Sigmoid colon (tissue), 7 donors: Measurements from ENCODE around the gene CDHR5. TPM values are rescaled to one million over a fixed set of nuclear protein-coding genes. Genes with fewer than 3 reads are reported as not detected.

ENCODE experiments used
- DNase-seq: peaks from one replicate; pipeline ENCODE4 v3.0.0-alpha.2; 2019
- H3K27ac ChIP-seq, 4 donors: fragments of 200-600 bp; sonication (generic); one replicate each; pipeline ENCODE4 v1.5.1; 2016 to 2019; ENCODE audit warnings: mild to moderate bottlenecking in 1 of 4
- H3K27me3 ChIP-seq, 3 donors: fragments of 200-600 bp; sonication (generic); one replicate each; pipeline ENCODE4 v1.5.1; 2019; ENCODE audit warnings: mild to moderate bottlenecking in 1 of 3
- H3K36me3 ChIP-seq, 4 donors: fragments of 200-600 bp; sonication (generic); one replicate each; pipeline ENCODE4 v1.5.1; 2016 to 2019
- H3K4me1 ChIP-seq, 4 donors: fragments of 200-600 bp; sonication (generic); one replicate each; pipeline ENCODE4 v1.5.1; 2017 to 2019
- H3K4me3 ChIP-seq, 4 donors: fragments of 200-600 bp; sonication (generic); one replicate each; pipeline ENCODE4 v1.5.1; 2017 to 2019; ENCODE audit warnings: mild to moderate bottlenecking in 2 of 4, moderate library complexity in 1 of 4
- H3K9me3 ChIP-seq, 4 donors: fragments of 200-600 bp in 3 of 4; sonication (generic) in 3 of 4; one replicate each; pipeline versions ENCODE4 v1.5.1 to v1.6.1; 2013 to 2019
- CTCF ChIP-seq, 4 experiments: fragments of 450-650 bp in 3 of 4; fragments of 200-600 bp in 1 of 4; IDR thresholded peaks; one replicate each; pipeline ENCODE4 v1.5.1; 2016 to 2019; ENCODE audit warnings: antibody characterized with exemption in 4 of 4, mild to moderate bottlenecking in 3 of 4, moderate library complexity in 2 of 4
- EP300 ChIP-seq, 4 donors: sonication (generic); formaldehyde crosslinking; IDR thresholded peaks; one replicate each; pipeline ENCODE4 v1.6.1; 2017; ENCODE audit warnings: antibody characterized with exemption in 4 of 4
- POLR2A ChIP-seq, 2 donors: fragments of 450-650 bp; IDR thresholded peaks; one replicate each; pipeline ENCODE4 v1.6.1; 2016; ENCODE audit warnings: antibody characterized with exemption in 2 of 2, mild to moderate bottlenecking in 2 of 2, moderate library complexity in 2 of 2
- POLR2AphosphoS5 ChIP-seq, 4 donors: sonication (generic); formaldehyde crosslinking; IDR thresholded peaks; one replicate each; pipeline ENCODE4 v1.6.1; 2017; ENCODE audit warnings: antibody characterized with exemption in 4 of 4
- WGBS, 2 donors: extraction: QIAGEN DNeasy Blood & Tissue Kit; methylation state at CpG; one replicate each; pipeline ENCODE4 v1.1.7; 2013; 5-methylcytosine and 5-hydroxymethylcytosine counted together
- intact Hi-C: fragments of 100-400 bp; cut with DNase I; formaldehyde crosslinking; loops from one replicate; pipeline ENCODE4 v1.15.1; 2023
- polyA plus RNA-seq, 3 donors: library from polyadenylated mRNA; stranded (reverse); fragments of 200-250 nt; gene quantifications; one replicate each; pipeline ENCODE4 v1.2.3, GENCODE V29; 2013
- small RNA-seq, 3 donors: library from RNA; depleted of rRNA; stranded (forward); fragments of <200 nt; gene quantifications; one replicate each; pipeline ENCODE3, GENCODE V24; 2016
- total RNA-seq, 4 donors: library from RNA; depleted of rRNA; stranded (reverse); fragments of >200 nt; gene quantifications; one replicate each; pipeline ENCODE4 v1.1.0, GENCODE V29; 2016
- donor health status: healthy with polysubstance abuse.
- donor health status: Bipolar disorder and iron deficiency.
- donor health status: healthy.

Gene CDHR5
- total and polyA plus RNA-seq, 7 donors: 1.8 to 136 (median 18.0) TPM; not detected in 2

GRCh38 chr11:567629-568292 is 57.0 kb downstream of the CDHR5 start:
- H3K36me3 ChIP-seq: no peaks in the 10 kb centered on the region
- TF ChIP-seq POLR2A (IDR thresholded peaks at IDR 0.05) (no peak), POLR2AphosphoS5 (IDR thresholded peaks at IDR 0.05) (no peak), EP300 (IDR thresholded peaks at IDR 0.05) (no peak), CTCF (IDR thresholded peaks at IDR 0.05) (no peak)
- intact Hi-C loops: loop anchor here (2.0 kb wide), 1 partner anchor 61 kb away; the partner anchor contains the start of gene RNH1
- H3K27ac ChIP-seq: peak overlapping the region; percentile 68 to 87 (median 76)
- DNase-seq: no peak
- peaks cover 0 to 16% (median 14%) of the 10 kb centered on the region in 4 donors for H3K4me1 ChIP-seq
- H3K4me3 ChIP-seq: peak overlapping the region; percentile 37 to 78 (median 62)
- H3K27me3 ChIP-seq: no peaks in the 10 kb centered on the region
- H3K9me3 ChIP-seq: no peaks in the 10 kb centered on the region
- 15 to 27% methylated on average over 41 of the region's 41 CpGs for WGBS, 2 donors

GRCh38 chr11:567011-567628 is 57.6 kb downstream of the CDHR5 start:
- intact Hi-C loops: no loop called here
- no peaks in the 10 kb centered on the region for H3K9me3 ChIP-seq
- TF ChIP-seq CTCF (IDR thresholded peaks at IDR 0.05): no peak
- TF ChIP-seq POLR2A (IDR thresholded peaks at IDR 0.05): no peak
- TF ChIP-seq POLR2AphosphoS5 (IDR thresholded peaks at IDR 0.05): no peak
- TF ChIP-seq EP300 (IDR thresholded peaks at IDR 0.05): no peak
- H3K27ac ChIP-seq: peak overlapping the region in 3 of 4 donors; percentile 68 to 87 (median 79)
- peaks cover 0 to 16% (median 14%) of the 10 kb centered on the region in 4 donors for H3K4me1 ChIP-seq
- H3K36me3 ChIP-seq: no peaks in the 10 kb centered on the region
- H3K27me3 ChIP-seq: no peaks in the 10 kb centered on the region
- 82 to 92% methylated on average over 18 of the region's 18 CpGs for WGBS, 2 donors
- no peak for DNase-seq
- no peak overlapping the region for H3K4me3 ChIP-seq

Small RNAs within 50 kb of the gene (small RNA-seq; reads per million reads assigned to genes)
- gene MIR210: 2.9 to 3.9 (median 3.8) reads per million in 3 donors

Other genes with a start within 250 kb of the CDHR5 start
- gene PKP3, start 230.7 kb downstream of the CDHR5 start, total RNA-seq: under 1 TPM in 2 of 4 donors, not detected in 2; 0.27 to 0.71 TPM
- 100 to 1,000 TPM in 1 of 3 donors, 10 to 100 TPM in 2; 57.1 to 140 (median 86.7) TPM for gene PKP3, start 230.7 kb downstream of the CDHR5 start, polyA plus RNA-seq
- gene SIGIRR, start 210.0 kb downstream of the CDHR5 start, total RNA-seq: 10 to 100 TPM; 51.0 to 70.9 (median 53.1) TPM
- 100 to 1,000 TPM in 1 of 3 donors, 10 to 100 TPM in 2; 46.8 to 122 (median 50.2) TPM for gene SIGIRR, start 210.0 kb downstream of the CDHR5 start, polyA plus RNA-seq
- gene ANO9, start 182.9 kb downstream of the CDHR5 start, total RNA-seq: 1 to 10 TPM in 1 of 4 donors, under 1 TPM in 3; 0.14 to 2.5 (median 0.26) TPM
- 100 to 1,000 TPM in 1 of 3 donors, 1 to 10 TPM in 2; 4.2 to 123 (median 6.5) TPM for gene ANO9, start 182.9 kb downstream of the CDHR5 start, polyA plus RNA-seq
- 10 to 100 TPM; 30.1 to 76.2 (median 44.6) TPM for gene PTDSS2, start 174.7 kb downstream of the CDHR5 start, total RNA-seq
- 10 to 100 TPM in 1 of 3 donors, 1 to 10 TPM in 2; 4.8 to 29.0 (median 6.5) TPM for gene PTDSS2, start 174.7 kb downstream of the CDHR5 start, polyA plus RNA-seq
- 100 to 1,000 TPM; 150 to 210 (median 160) TPM for gene RNH1, start 117.7 kb downstream of the CDHR5 start, total RNA-seq
- gene RNH1, start 117.7 kb downstream of the CDHR5 start, polyA plus RNA-seq: 100 to 1,000 TPM; 101 to 126 (median 108) TPM
- gene HRAS, start 89.4 kb downstream of the CDHR5 start, total RNA-seq: 10 to 100 TPM; 27.8 to 59.3 (median 32.8) TPM
- gene HRAS, start 89.4 kb downstream of the CDHR5 start, polyA plus RNA-seq: 10 to 100 TPM; 44.6 to 76.1 (median 66.1) TPM
- gene LRRC56, start 87.4 kb downstream of the CDHR5 start, total RNA-seq: under 1 TPM in 1 of 4 donors, not detected in 3; 0.14 TPM
- gene LRRC56, start 87.4 kb downstream of the CDHR5 start, polyA plus RNA-seq: 1 to 10 TPM; 2.4 to 5.9 (median 5.8) TPM
- 1 to 10 TPM in 1 of 4 donors, under 1 TPM in 2, not detected in 1; 0.66 to 1.4 (median 0.68) TPM for gene LMNTD2, start 64.2 kb downstream of the CDHR5 start, total RNA-seq
- gene LMNTD2, start 64.2 kb downstream of the CDHR5 start, polyA plus RNA-seq: 1 to 10 TPM; 1.2 to 6.3 (median 3.5) TPM
- 1 to 10 TPM; 3.0 to 5.4 (median 3.8) TPM for gene RASSF7, start 64.0 kb downstream of the CDHR5 start, total RNA-seq
- gene RASSF7, start 64.0 kb downstream of the CDHR5 start, polyA plus RNA-seq: 100 to 1,000 TPM in 1 of 3 donors, 10 to 100 TPM in 2; 72.4 to 122 (median 94.9) TPM
- 10 to 100 TPM; 11.8 to 21.2 (median 17.9) TPM for gene PHRF1, start 48.5 kb downstream of the CDHR5 start, total RNA-seq
- gene PHRF1, start 48.5 kb downstream of the CDHR5 start, polyA plus RNA-seq: 10 to 100 TPM in 2 of 3 donors, 1 to 10 TPM in 1; 6.6 to 29.3 (median 11.3) TPM
- 10 to 100 TPM in 3 of 4 donors, 1 to 10 TPM in 1; 8.6 to 18.2 (median 14.2) TPM for gene IRF7, start 9.0 kb downstream of the CDHR5 start, total RNA-seq
- gene IRF7, start 9.0 kb downstream of the CDHR5 start, polyA plus RNA-seq: 10 to 100 TPM; 10.8 to 73.9 (median 26.8) TPM
- not detected for gene SCT, start 2.2 kb upstream of the CDHR5 start, total RNA-seq
- gene SCT, start 2.2 kb upstream of the CDHR5 start, polyA plus RNA-seq: 1 to 10 TPM in 1 of 3 donors, not detected in 2; 1.1 TPM
- gene DRD4, start 12.3 kb upstream of the CDHR5 start, total RNA-seq: 1 to 10 TPM in 1 of 4 donors, under 1 TPM in 1, not detected in 2; 0.41 to 2.2 TPM
- gene DRD4, start 12.3 kb upstream of the CDHR5 start, polyA plus RNA-seq: under 1 TPM in 1 of 3 donors, not detected in 2; 0.28 TPM
- gene DEAF1, start 70.3 kb upstream of the CDHR5 start, total RNA-seq: 10 to 100 TPM; 15.1 to 29.6 (median 22.2) TPM
- 10 to 100 TPM; 11.3 to 18.6 (median 14.4) TPM for gene DEAF1, start 70.3 kb upstream of the CDHR5 start, polyA plus RNA-seq
- gene TMEM80, start 70.9 kb upstream of the CDHR5 start, total RNA-seq: 10 to 100 TPM; 20.9 to 41.5 (median 39.6) TPM
- 10 to 100 TPM in 2 of 3 donors, 1 to 10 TPM in 1; 7.9 to 27.6 (median 25.7) TPM for gene TMEM80, start 70.9 kb upstream of the CDHR5 start, polyA plus RNA-seq
- 10 to 100 TPM in 2 of 4 donors, 1 to 10 TPM in 2; 5.4 to 15.6 (median 11.6) TPM for gene EPS8L2, start 81.3 kb upstream of the CDHR5 start, total RNA-seq
- gene EPS8L2, start 81.3 kb upstream of the CDHR5 start, polyA plus RNA-seq: 100 to 1,000 TPM; 153 to 168 (median 155) TPM
- 100 to 1,000 TPM in 2 of 4 donors, 10 to 100 TPM in 2; 94.6 to 133 (median 108) TPM for gene TALDO1, start 122.5 kb upstream of the CDHR5 start, total RNA-seq
- gene TALDO1, start 122.5 kb upstream of the CDHR5 start, polyA plus RNA-seq: 100 to 1,000 TPM; 142 to 177 (median 170) TPM
- gene GATD1, start 152.5 kb upstream of the CDHR5 start, total RNA-seq: 10 to 100 TPM in 3 of 4 donors, 1 to 10 TPM in 1; 6.7 to 26.3 (median 14.9) TPM
- 10 to 100 TPM in 2 of 3 donors, 1 to 10 TPM in 1; 7.8 to 55.9 (median 40.0) TPM for gene GATD1, start 152.5 kb upstream of the CDHR5 start, polyA plus RNA-seq
- 1 to 10 TPM; 1.8 to 3.6 (median 2.6) TPM for gene CEND1, start 165.1 kb upstream of the CDHR5 start, total RNA-seq
- 1 to 10 TPM in 1 of 3 donors, not detected in 2; 2.0 TPM for gene CEND1, start 165.1 kb upstream of the CDHR5 start, polyA plus RNA-seq
- 1 to 10 TPM; 3.8 to 7.2 (median 5.4) TPM for gene SLC25A22, start 173.3 kb upstream of the CDHR5 start, total RNA-seq
- 10 to 100 TPM in 1 of 3 donors, 1 to 10 TPM in 2; 7.8 to 26.4 (median 9.7) TPM for gene SLC25A22, start 173.3 kb upstream of the CDHR5 start, polyA plus RNA-seq
- gene PIDD1, start 180.3 kb upstream of the CDHR5 start, total RNA-seq: 10 to 100 TPM in 2 of 4 donors, 1 to 10 TPM in 2; 6.7 to 26.6 (median 11.4) TPM
- gene PIDD1, start 180.3 kb upstream of the CDHR5 start, polyA plus RNA-seq: 10 to 100 TPM in 1 of 3 donors, 1 to 10 TPM in 2; 4.9 to 28.8 (median 6.0) TPM
- gene RPLP2, start 185.0 kb upstream of the CDHR5 start, total RNA-seq: 100 to 1,000 TPM; 405 to 632 (median 412) TPM
- gene RPLP2, start 185.0 kb upstream of the CDHR5 start, polyA plus RNA-seq: 1,000 to 10,000 TPM; 1,208 to 2,533 (median 1,777) TPM
- gene PNPLA2, start 194.0 kb upstream of the CDHR5 start, total RNA-seq: 10 to 100 TPM; 26.3 to 39.6 (median 34.6) TPM
- gene PNPLA2, start 194.0 kb upstream of the CDHR5 start, polyA plus RNA-seq: 100 to 1,000 TPM in 1 of 3 donors, 10 to 100 TPM in 2; 35.4 to 137 (median 47.6) TPM
- gene CRACR2B, start 203.0 kb upstream of the CDHR5 start, total RNA-seq: 1 to 10 TPM; 1.5 to 9.5 (median 4.6) TPM
- gene CRACR2B, start 203.0 kb upstream of the CDHR5 start, polyA plus RNA-seq: 100 to 1,000 TPM in 1 of 3 donors, 10 to 100 TPM in 2; 32.1 to 149 (median 46.8) TPM
- gene CD151, start 208.0 kb upstream of the CDHR5 start, total RNA-seq: 100 to 1,000 TPM in 3 of 4 donors, 10 to 100 TPM in 1; 84.4 to 343 (median 278) TPM
- gene CD151, start 208.0 kb upstream of the CDHR5 start, polyA plus RNA-seq: 100 to 1,000 TPM in 1 of 3 donors, 10 to 100 TPM in 2; 91.9 to 436 (median 92.7) TPM
- 10 to 100 TPM; 34.9 to 75.3 (median 52.0) TPM for gene POLR2L, start 217.6 kb upstream of the CDHR5 start, total RNA-seq
- 100 to 1,000 TPM; 139 to 198 (median 143) TPM for gene POLR2L, start 217.6 kb upstream of the CDHR5 start, polyA plus RNA-seq
- gene TSPAN4, start 217.9 kb upstream of the CDHR5 start, total RNA-seq: 10 to 100 TPM; 79.2 to 92.7 (median 82.9) TPM
- 10 to 100 TPM in 2 of 3 donors, 1 to 10 TPM in 1; 8.8 to 41.0 (median 15.0) TPM for gene TSPAN4, start 217.9 kb upstream of the CDHR5 start, polyA plus RNA-seq